HCT116 (cell line): ENCODE results near the gene RREB1. TPM values are rescaled to one million over a fixed set of nuclear protein-coding genes. Genes with fewer than 3 reads are reported as not detected.

ENCODE experiments used
- ATAC-seq: fragments of 200-7000 bp; cut with Tn5 transposase; 2 replicates; pipeline ENCODE4 v1.9.1; 2020; ENCODE audit warnings: mild to moderate bottlenecking, moderate library complexity
- BruUV-seq: library from RNA; stranded (reverse); fragments of 400-500 nt; replicated peaks from 2 replicates; lab custom pipeline; 2021; lab: Mats Ljungman, UMichigan
- CTCF ChIA-PET: fragments of 300-600 bp; sonication (Branson Sonifier 250); formaldehyde crosslinking; loops from one replicate; lab custom pipeline; 2021; ENCODE audit warnings: antibody characterized with exemption; lab: Charles Lee
- POLR2A ChIA-PET: fragments of 300-600, 350-600 bp; sonication (Branson Sonifier 250); formaldehyde crosslinking; loops from one replicate; lab custom pipeline; 2021; ENCODE audit warnings: antibody characterized with exemption; lab: Charles Lee
- RAD21 ChIA-PET, 2 experiments: fragments of 300-600 bp; sonication (Branson Sonifier 250); formaldehyde crosslinking; loops; one replicate each; lab custom pipeline; 2023; ENCODE audit warnings: low total read pairs in 2 of 2; ENCODE audit not compliant: uncharacterized antibody in 2 of 2, unreplicated experiment in 2 of 2, low non-redundant PET in 1 of 2; lab: Charles Lee
- DNase-seq: peaks from one replicate; pipeline ENCODE4 v3.0.0-alpha.2; 2010; ENCODE audit warnings: low read depth, low spot score
- H2AFZ ChIP-seq: fragments of 200-600 bp; shearing (Covaris generic), sonication (generic); 2 replicates; pipeline ENCODE4 v1.6.1; 2017; ENCODE audit warnings: low read depth, mixed run types, mixed read lengths, antibody characterized with exemption, low read length; ENCODE audit not compliant: poor library complexity, severe bottlenecking
- H3K27ac ChIP-seq: 2 replicates; pipeline ENCODE4 v1.5.1; 2012; ENCODE audit warnings: low read depth, low read length
- H3K27me3 ChIP-seq: fragments of 200-600 bp; sonication (generic); 2 replicates; pipeline ENCODE4 v1.6.1; 2016; ENCODE audit warnings: mixed run types, low read length, mixed read lengths; ENCODE audit not compliant: insufficient read depth
- H3K36me3 ChIP-seq, 2 experiments: fragments of 200-500 bp in 1 of 2; fragments of 200-600 bp in 1 of 2; sonication (Bioruptor generic) in 1 of 2; sonication (generic) in 1 of 2; 2 replicates each; pipeline versions ENCODE4 v1.5.1 to v1.6.1; 2014 to 2016; ENCODE audit warnings: low read length in 2 of 2, inconsistent platforms in 1 of 2, mixed read lengths in 1 of 2, mixed run types in 1 of 2; ENCODE audit not compliant: insufficient read depth in 2 of 2, control insufficient read depth in 1 of 2
- H3K4me1 ChIP-seq, 2 experiments: fragments of 200-600 bp in 1 of 2; sonication (generic) in 1 of 2; 2 replicates each; pipeline versions ENCODE4 v1.5.1 to v1.6.1; 2012 to 2017; ENCODE audit warnings: low read length in 2 of 2, inconsistent platforms in 1 of 2, mild to moderate bottlenecking in 1 of 2, mixed read lengths in 1 of 2, mixed run types in 1 of 2, moderate library complexity in 1 of 2; ENCODE audit not compliant: insufficient read depth in 2 of 2, control insufficient read depth in 1 of 2
- H3K4me2 ChIP-seq: fragments of 200-600 bp; sonication (generic); 2 replicates; pipeline ENCODE4 v1.6.1; 2017; ENCODE audit warnings: mixed run types, low read length, mixed read lengths
- H3K4me3 ChIP-seq, 2 experiments: fragments of 200-600 bp in 1 of 2; sonication (generic) in 1 of 2; replicated peaks in 1 of 2; 2 replicates each; pipeline ENCODE4 v1.5.1; 2011 to 2016; ENCODE audit warnings: low read length in 2 of 2, control low read depth in 1 of 2, low read depth in 1 of 2, mild to moderate bottlenecking in 1 of 2, mixed read lengths in 1 of 2, mixed run types in 1 of 2
- H3K79me2 ChIP-seq: fragments of 200-600 bp; sonication (generic); 2 replicates; pipeline ENCODE4 v1.6.1; 2017; ENCODE audit warnings: mild to moderate bottlenecking, mixed run types, low read length, moderate library complexity, mixed read lengths; ENCODE audit not compliant: insufficient read depth
- H3K9ac ChIP-seq: fragments of 200-600 bp; sonication (generic); 2 replicates; pipeline ENCODE4 v1.6.1; 2016; ENCODE audit warnings: low read length, mixed read lengths
- H3K9me2 ChIP-seq: fragments of 200-600 bp; sonication (generic), shearing (Covaris generic); 2 replicates; pipeline ENCODE4 v1.6.1; 2017; ENCODE audit warnings: mixed run types, mild to moderate bottlenecking, moderate library complexity; ENCODE audit not compliant: insufficient read depth
- H3K9me3 ChIP-seq, 2 experiments: fragments of 200-500 bp in 1 of 2; fragments of 200-600 bp in 1 of 2; sonication (Bioruptor generic) in 1 of 2; sonication (generic) in 1 of 2; 2 replicates each; pipeline ENCODE4 v1.6.1; 2014 to 2017; ENCODE audit warnings: low read length in 2 of 2, mixed read lengths in 2 of 2, inconsistent platforms in 1 of 2, low read depth in 1 of 2, mild to moderate bottlenecking in 1 of 2, mixed run types in 1 of 2, moderate library complexity in 1 of 2; ENCODE audit not compliant: control insufficient read depth in 1 of 2, insufficient read depth in 1 of 2
- H4K20me1 ChIP-seq: fragments of 200-600 bp; sonication (generic), shearing (Covaris generic); 2 replicates; pipeline ENCODE4 v1.6.1; 2017; ENCODE audit warnings: mixed run types, mild to moderate bottlenecking, moderate library complexity; ENCODE audit not compliant: insufficient read depth
- ATF3 ChIP-seq: IDR thresholded peaks from 2 replicates; pipeline ENCODE4 v1.6.1; 2012
- CEBPB ChIP-seq: IDR thresholded peaks from 2 replicates; pipeline ENCODE4 v1.6.1; 2012; ENCODE audit warnings: low read depth
- EZH2phosphoT487 ChIP-seq: fragments of 200-600 bp; IDR thresholded peaks from 2 replicates; pipeline ENCODE4 v1.6.1; 2018; ENCODE audit warnings: antibody characterized with exemption, borderline replicate concordance
- MAX ChIP-seq: IDR thresholded peaks from 2 replicates; pipeline ENCODE4 v1.6.1; 2012
- SP1 ChIP-seq: IDR thresholded peaks from 2 replicates; pipeline ENCODE4 v1.6.1; 2012; ENCODE audit warnings: low read depth
- ZBTB33 ChIP-seq: IDR thresholded peaks from 2 replicates; pipeline ENCODE4 v1.6.1; 2011; ENCODE audit warnings: mild to moderate bottlenecking, low read length, moderate library complexity; ENCODE audit not compliant: insufficient replicate concordance; ENCODE audit errors: extremely low read depth
- ZNF274 ChIP-seq: fragments of 200-500 bp; sonication (Bioruptor generic); IDR thresholded peaks from 2 replicates; pipeline ENCODE4 v1.6.1; 2014; ENCODE audit warnings: mild to moderate bottlenecking, low read depth, low read length, inconsistent platforms
- intact Hi-C: fragments of 100-400 bp; cut with micrococcal nuclease; formaldehyde crosslinking; loops from 2 replicates; pipeline ENCODE4 v1.10.0; 2022
- total RNA-seq: library from RNA; stranded (reverse); gene quantifications from one replicate; pipeline ENCODE4 v1.2.1, GENCODE V29; 2021; ENCODE audit not compliant: unreplicated experiment

Gene RREB1
- total RNA-seq, 1 experiment from 2014 or later, result 47.9 TPM

GRCh38 chr6:7125290-7125689 is 17.5 kb downstream of the RREB1 start:
- H3K36me3 ChIP-seq, result no peaks in the 10 kb centered on the region; a peak in 1 of 4 replicates
- TF ChIP-seq MAX, result no peak
- TF ChIP-seq ATF3, result no peak
- no peak for TF ChIP-seq ZBTB33
- no peak for TF ChIP-seq CEBPB
- no peak for TF ChIP-seq EZH2phosphoT487
- TF ChIP-seq SP1, result no peak
- no peak for TF ChIP-seq ZNF274
- TF ChIP-seq, all 23 proteins: peak for 0
- intact Hi-C loops, result no loop called here
- peaks cover 0 to 8% of the 10 kb centered on the region in 2 experiments; a peak in 1 of 4 replicates for H3K4me1 ChIP-seq
- CTCF ChIA-PET, result no interaction called here
- no TSS peak for BruUV-seq
- RAD21 ChIA-PET, result no interaction called here
- no peak overlapping the region for H3K4me3 ChIP-seq
- no peaks in the 10 kb centered on the region for H3K9me3 ChIP-seq
- H3K9me2 ChIP-seq, result no peaks in the 10 kb centered on the region
- H4K20me1 ChIP-seq, result no peaks in the 10 kb centered on the region; the same call in 1 of the 2 replicates
- H3K4me2 ChIP-seq, result no peak overlapping the region
- no peak overlapping the region for H3K9ac ChIP-seq
- DNase-seq (no peak), ATAC-seq (no peak)
- H3K27ac ChIP-seq, result no peak overlapping the region
- peaks cover 95% of the 10 kb centered on the region for H3K79me2 ChIP-seq
- H3K27me3 ChIP-seq, result no peaks in the 10 kb centered on the region
- POLR2A ChIA-PET, result no interaction called here
- no peak overlapping the region for H2AFZ ChIP-seq
